GM12875 (cell line): ENCODE results near the gene CMIP.

Experiments used
- H3K4me3 ChIP-seq: one replicate; pipeline ENCODE4 v1.5.1; 2011; ENCODE audit warnings: low read depth, low read length, control low read depth
- TF ChIP-seq, protein P1 (sequence below): IDR thresholded peaks from 2 replicates; pipeline ENCODE4 v1.5.1; 2011; ENCODE audit warnings: low read depth, mild to moderate bottlenecking, control low read depth, inconsistent platforms, low read length, moderate library complexity, borderline replicate concordance; ENCODE audit not compliant: insufficient read depth

CMIP gene

DNA sequence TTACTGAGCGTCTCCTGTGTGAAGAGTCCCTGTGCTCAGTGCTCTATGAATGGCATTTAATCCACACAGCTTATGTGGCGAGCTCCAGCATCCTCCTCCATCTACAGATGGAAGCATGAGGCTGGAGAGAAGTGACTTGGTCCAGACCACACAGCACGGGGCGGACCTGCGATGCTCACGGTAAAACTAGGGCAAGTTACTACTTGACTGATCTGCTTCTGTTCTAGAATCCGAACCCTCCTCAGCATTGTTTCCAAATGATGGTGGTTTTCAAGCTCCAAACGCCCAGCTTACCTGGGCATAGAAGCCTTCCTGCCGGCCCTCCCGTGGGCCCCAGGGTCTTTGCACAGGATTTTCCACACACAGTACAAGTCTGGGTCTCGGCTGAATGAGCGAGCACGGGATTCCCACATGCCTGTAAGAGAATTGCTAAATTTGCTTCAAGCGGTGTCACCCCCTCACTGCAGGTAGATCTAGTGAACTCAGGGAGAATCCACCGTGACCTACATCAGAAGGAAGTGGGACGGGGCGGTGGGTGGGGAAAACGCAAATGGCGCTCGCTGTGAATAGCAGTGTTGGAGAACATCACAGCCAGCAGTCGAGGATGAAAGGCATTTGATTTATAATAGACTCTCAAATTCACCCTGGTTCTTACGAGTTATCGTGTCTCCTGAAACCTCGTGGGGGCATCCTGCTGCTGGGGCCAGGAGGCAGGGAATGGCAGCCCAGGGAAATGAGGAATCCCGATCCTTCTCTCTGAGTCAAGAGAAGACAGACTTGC is 101.1 kb downstream of the CMIP start:
- H3K4me3 ChIP-seq, result no peak overlapping the region
- TF ChIP-seq, protein P1, sequence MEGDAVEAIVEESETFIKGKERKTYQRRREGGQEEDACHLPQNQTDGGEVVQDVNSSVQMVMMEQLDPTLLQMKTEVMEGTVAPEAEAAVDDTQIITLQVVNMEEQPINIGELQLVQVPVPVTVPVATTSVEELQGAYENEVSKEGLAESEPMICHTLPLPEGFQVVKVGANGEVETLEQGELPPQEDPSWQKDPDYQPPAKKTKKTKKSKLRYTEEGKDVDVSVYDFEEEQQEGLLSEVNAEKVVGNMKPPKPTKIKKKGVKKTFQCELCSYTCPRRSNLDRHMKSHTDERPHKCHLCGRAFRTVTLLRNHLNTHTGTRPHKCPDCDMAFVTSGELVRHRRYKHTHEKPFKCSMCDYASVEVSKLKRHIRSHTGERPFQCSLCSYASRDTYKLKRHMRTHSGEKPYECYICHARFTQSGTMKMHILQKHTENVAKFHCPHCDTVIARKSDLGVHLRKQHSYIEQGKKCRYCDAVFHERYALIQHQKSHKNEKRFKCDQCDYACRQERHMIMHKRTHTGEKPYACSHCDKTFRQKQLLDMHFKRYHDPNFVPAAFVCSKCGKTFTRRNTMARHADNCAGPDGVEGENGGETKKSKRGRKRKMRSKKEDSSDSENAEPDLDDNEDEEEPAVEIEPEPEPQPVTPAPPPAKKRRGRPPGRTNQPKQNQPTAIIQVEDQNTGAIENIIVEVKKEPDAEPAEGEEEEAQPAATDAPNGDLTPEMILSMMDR, result no peak

DNA sequence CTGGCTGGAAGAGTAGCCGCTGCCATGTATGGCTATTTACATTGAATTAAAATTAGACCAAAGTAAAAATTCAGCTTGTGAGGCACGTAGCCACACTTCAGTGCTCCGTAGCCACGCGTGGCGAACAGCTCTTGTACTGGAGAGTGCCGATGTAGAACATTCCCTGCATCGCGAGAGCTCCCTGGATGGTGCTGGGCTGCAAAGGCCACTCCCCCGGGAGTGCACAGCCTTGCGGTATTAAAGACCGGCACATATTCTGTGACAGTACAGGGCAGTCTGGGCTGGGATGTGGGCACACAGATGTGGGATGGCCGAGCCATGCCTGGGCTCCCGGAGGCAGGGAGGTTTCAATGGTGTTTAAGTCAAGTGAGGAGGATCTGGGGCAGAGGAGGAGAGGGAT is 102.2 kb downstream of the CMIP start:
- H3K4me3 ChIP-seq, result no peak overlapping the region
- TF ChIP-seq, protein P1, result no peak

DNA sequence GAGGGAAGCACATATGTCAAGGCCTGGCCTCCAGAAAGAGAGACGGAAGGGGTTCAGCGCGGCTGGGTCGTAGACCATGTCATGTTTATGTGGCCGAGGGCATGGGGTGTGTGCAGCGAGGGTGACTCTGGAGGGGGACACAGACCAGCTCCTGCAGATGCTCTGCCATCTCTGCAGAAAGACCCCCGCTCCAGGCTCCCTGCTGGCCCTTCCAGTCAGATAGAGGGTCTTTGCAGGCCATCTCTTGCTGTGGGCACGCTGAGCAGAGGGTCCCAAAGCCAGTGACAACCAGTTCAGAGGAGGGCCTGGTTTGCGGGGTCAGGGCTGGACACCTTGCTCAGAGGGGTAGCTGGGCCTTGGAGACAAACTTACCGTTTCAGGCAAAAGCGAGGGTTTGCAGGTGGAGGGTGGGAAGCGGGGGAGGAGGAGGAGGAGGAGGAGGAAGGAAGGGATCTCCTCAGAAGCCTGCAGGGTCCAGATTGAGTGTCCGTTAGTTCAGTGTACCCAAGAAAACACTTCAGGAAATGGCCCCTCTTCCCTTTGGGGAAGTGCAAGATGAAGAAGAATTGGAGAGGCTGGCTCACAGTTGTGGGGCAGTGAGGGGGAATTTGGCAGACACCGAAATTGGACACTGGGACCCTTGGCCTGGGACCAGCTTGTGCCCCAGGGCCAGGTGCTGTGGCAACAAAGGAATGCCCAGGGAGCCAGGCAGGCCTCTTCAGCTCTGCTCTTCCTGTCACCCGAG is 102.8 kb downstream of the CMIP start:
- TF ChIP-seq, protein P1, result no peak
- H3K4me3 ChIP-seq, result no peak overlapping the region

DNA sequence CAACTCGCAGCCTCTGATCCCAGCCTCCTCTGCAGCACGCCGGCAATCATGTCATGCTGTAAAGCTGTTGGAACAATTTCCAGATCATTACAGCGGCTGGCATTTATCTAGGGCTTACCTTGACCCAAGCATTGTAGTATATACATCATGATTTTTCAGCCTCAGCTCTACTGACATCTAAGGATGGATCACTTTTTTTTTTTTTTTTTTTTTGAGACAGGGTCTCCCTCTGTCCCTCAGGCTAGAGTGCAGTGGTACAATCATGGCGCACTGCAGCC is 103.3 kb downstream of the CMIP start:
- TF ChIP-seq, protein P1, result no peak
- no peak overlapping the region for H3K4me3 ChIP-seq

DNA sequence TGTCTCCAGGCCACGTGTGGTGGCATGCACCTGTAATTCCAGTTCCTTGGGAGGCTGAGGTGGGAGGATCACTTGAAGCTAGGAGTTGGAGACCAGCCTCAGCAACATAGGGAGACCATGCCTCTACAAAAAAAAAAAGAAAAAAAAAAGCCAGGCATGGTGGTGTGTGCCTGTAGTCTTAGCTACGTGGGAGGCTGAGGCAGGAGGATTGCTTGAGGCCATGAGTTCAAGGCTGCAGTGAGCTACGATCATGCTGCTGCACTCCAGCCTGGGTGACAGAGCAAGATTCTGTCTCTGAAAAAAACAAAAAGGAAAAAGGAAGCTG is 103.9 kb downstream of the CMIP start:
- TF ChIP-seq, protein P1, result no peak
- H3K4me3 ChIP-seq, result no peak overlapping the region

DNA sequence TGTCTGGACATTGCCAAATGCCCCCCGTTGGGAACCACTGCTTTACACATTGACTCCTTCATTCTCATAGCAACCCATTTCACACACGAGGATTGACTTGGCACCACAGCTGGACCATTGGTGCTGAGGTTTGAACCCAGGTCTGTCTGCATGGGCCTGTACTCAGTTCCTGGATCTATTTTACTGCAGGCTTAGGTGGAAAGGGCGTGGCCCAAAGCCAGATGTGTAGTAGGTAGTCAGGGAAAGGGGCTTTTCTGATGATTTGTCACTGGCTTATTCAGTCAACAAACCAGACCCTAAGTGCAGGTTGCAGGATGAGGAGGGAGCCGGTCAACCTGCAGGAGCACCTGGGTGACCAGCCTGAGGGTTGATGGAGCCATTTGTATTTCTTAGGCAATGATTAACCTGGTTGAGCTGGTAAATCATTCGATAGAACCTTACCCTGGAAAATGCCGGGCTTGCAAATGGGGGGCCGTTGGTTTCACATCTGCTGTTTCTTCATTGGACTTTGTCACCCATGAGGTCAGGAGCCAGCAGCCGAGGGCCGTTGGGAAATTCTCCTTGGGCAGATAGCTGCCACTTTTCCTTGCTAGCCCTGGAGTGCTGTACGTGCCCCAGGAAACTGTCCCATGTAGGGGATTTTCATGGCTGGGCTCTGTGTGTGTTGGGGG is 104.4 kb downstream of the CMIP start:
- no peak overlapping the region for H3K4me3 ChIP-seq

More for the DNA sequence above, 104.4 kb downstream of the CMIP start:
- TF ChIP-seq, protein P1, result no peak
